PC-3 (cell line): Measurements from ENCODE around the gene BEND7. TPM values are rescaled to one million over a fixed set of nuclear protein-coding genes. Genes with fewer than 3 reads are reported as not detected.

ENCODE experiments used
- ATAC-seq: fragments of 200-7000 bp; cut with Tn5 transposase; 2 replicates; pipeline ENCODE4 v1.9.1; 2020; ENCODE audit warnings: mild to moderate bottlenecking, moderate library complexity
- BruUV-seq: library from RNA; stranded (reverse); fragments of 400-500 nt; replicated peaks from 2 replicates; lab custom pipeline; 2021; lab: Mats Ljungman, UMichigan
- CTCF ChIA-PET: fragments of 300-600 bp; sonication (Branson Sonifier 250); formaldehyde crosslinking; loops from one replicate; lab custom pipeline; 2022; ENCODE audit warnings: antibody characterized with exemption; lab: Charles Lee
- POLR2A ChIA-PET: fragments of 300-600 bp; sonication (Branson Sonifier 250); formaldehyde crosslinking; loops from one replicate; lab custom pipeline; 2022; ENCODE audit warnings: antibody characterized with exemption; ENCODE audit not compliant: unreplicated experiment; lab: Charles Lee
- DNase-seq: peaks from one replicate; pipeline ENCODE4 v3.0.0-alpha.2; 2015
- H2AFZ ChIP-seq: fragments of 300-600 bp; sonication (generic); 2 replicates; pipeline ENCODE4 v1.6.0; 2016; ENCODE audit warnings: antibody characterized with exemption, low read length
- H3F3A ChIP-seq: fragments of 300-600 bp; sonication (generic); one replicate; pipeline ENCODE4 v1.6.0; 2017; ENCODE audit warnings: antibody characterized with exemption, low read length, control low read depth, mild to moderate bottlenecking; ENCODE audit not compliant: unreplicated experiment
- H3K27ac ChIP-seq: fragments of 300-600 bp; sonication (generic); 2 replicates; pipeline ENCODE4 v1.5.1; 2016; ENCODE audit warnings: mild to moderate bottlenecking, low read length
- H3K27me3 ChIP-seq: fragments of 300-600 bp; sonication (generic); 2 replicates; pipeline ENCODE4 v1.6.1; 2016; ENCODE audit warnings: low read length, mixed read lengths
- H3K36me3 ChIP-seq: fragments of 300-600 bp; sonication (generic); 2 replicates; pipeline ENCODE4 v1.6.1; 2016; ENCODE audit warnings: low read depth, mixed run types, low read length, mixed read lengths
- H3K4me1 ChIP-seq: fragments of 300-600 bp; sonication (generic); 2 replicates; pipeline ENCODE4 v1.5.1; 2016; ENCODE audit warnings: low read length; ENCODE audit not compliant: insufficient read depth
- H3K4me2 ChIP-seq: fragments of 300-600 bp; sonication (generic); 2 replicates; pipeline ENCODE4 v1.6.0; 2016; ENCODE audit warnings: low read length
- H3K4me3 ChIP-seq: fragments of 300-600 bp; sonication (generic); 2 replicates; pipeline ENCODE4 v1.5.1; 2016; ENCODE audit warnings: mild to moderate bottlenecking, low read length, mixed read lengths
- H3K79me2 ChIP-seq: fragments of 300-600 bp; sonication (generic); 2 replicates; pipeline ENCODE4 v1.6.1; 2017; ENCODE audit warnings: low read length, mixed read lengths
- H3K9ac ChIP-seq: fragments of 300-600 bp; sonication (generic); 2 replicates; pipeline ENCODE4 v1.6.0; 2016; ENCODE audit warnings: mild to moderate bottlenecking, low read length
- H3K9me2 ChIP-seq: fragments of 300-600 bp; sonication (generic); replicated peaks from 2 replicates; pipeline ENCODE4 v1.6.1; 2016; ENCODE audit warnings: mixed run types, low read length, mixed read lengths
- H3K9me3 ChIP-seq: fragments of 300-600 bp; sonication (generic); 2 replicates; pipeline ENCODE4 v1.6.1; 2016; ENCODE audit warnings: low read length, mixed read lengths
- H4K20me1 ChIP-seq: fragments of 300-600 bp; sonication (generic); 2 replicates; pipeline ENCODE4 v1.6.1; 2016; ENCODE audit warnings: low read length, mixed read lengths
- EZH2 ChIP-seq: fragments of 300-600 bp; sonication (generic); IDR thresholded peaks from one replicate; pipeline ENCODE4 v1.6.1; 2017; ENCODE audit warnings: antibody characterized with exemption, mild to moderate bottlenecking, low read length; ENCODE audit not compliant: unreplicated experiment
- EZH2phosphoT487 ChIP-seq: fragments of 300-600 bp; sonication (generic); IDR thresholded peaks from 2 replicates; pipeline ENCODE4 v1.6.1; 2018; ENCODE audit warnings: mild to moderate bottlenecking, antibody characterized with exemption, low read length, borderline replicate concordance
- intact Hi-C: fragments of 100-400 bp; cut with micrococcal nuclease; formaldehyde crosslinking; loops from 2 replicates; pipeline ENCODE4 v1.9.0; 2023
- total RNA-seq: library from RNA; depleted of rRNA; stranded (reverse); fragments of >200 nt; gene quantifications from 2 replicates; pipeline ENCODE4 v1.2.3, GENCODE V29; 2014
- TF ChIP-seq, protein P1 (sequence below): fragments of 300-600 bp; sonication (generic); conservative IDR thresholded peaks from 2 replicates; pipeline ENCODE4 v1.5.1; 2017; ENCODE audit warnings: antibody characterized with exemption, low read depth, mild to moderate bottlenecking, low read length

The BEND7 gene
- total RNA-seq, 1 experiment from 2014 or later, result 2.6 TPM

DNA sequence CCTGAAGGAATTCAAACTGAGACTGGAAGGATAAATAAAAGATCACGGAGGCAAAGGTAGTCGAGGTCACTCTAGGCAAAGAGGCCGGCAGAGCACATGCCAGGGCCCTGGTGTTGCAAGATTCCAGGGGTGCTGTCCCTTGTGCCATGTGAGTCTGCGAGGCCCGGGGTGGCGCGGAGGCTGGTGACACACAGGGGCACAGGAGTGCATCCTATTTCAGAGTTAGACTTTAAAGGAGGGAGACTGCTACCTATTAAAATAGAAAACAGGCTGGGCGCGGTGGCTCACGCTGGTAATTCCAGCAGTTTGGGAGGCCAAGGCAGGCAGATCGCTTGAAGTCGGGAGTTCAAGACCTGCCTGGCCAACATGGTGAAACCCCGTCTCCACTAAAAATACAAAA, 12.6 kb downstream of the BEND7 start:
- POLR2A ChIA-PET, result no interaction called here
- Histone ChIP-seq H3K4me3 (no peak overlapping the region), H3K9me3 (no peaks in the 10 kb centered on the region), H3K79me2 (no peaks in the 10 kb centered on the region), H3K27me3 (no peaks in the 10 kb centered on the region), H2AFZ (no peak overlapping the region), H3F3A (no peaks in the 10 kb centered on the region), H3K4me1 (no peaks in the 10 kb centered on the region), H4K20me1 (no peaks in the 10 kb centered on the region), H3K36me3 (no peaks in the 10 kb centered on the region), H3K9ac (no peak overlapping the region), H3K27ac (no peak overlapping the region), H3K9me2 (no peaks in the 10 kb centered on the region), H3K4me2 (no peak overlapping the region)
- BruUV-seq, result no TSS peak
- TF ChIP-seq EZH2phosphoT487 (no peak), EZH2 (no peak)
- TF ChIP-seq, protein P1, sequence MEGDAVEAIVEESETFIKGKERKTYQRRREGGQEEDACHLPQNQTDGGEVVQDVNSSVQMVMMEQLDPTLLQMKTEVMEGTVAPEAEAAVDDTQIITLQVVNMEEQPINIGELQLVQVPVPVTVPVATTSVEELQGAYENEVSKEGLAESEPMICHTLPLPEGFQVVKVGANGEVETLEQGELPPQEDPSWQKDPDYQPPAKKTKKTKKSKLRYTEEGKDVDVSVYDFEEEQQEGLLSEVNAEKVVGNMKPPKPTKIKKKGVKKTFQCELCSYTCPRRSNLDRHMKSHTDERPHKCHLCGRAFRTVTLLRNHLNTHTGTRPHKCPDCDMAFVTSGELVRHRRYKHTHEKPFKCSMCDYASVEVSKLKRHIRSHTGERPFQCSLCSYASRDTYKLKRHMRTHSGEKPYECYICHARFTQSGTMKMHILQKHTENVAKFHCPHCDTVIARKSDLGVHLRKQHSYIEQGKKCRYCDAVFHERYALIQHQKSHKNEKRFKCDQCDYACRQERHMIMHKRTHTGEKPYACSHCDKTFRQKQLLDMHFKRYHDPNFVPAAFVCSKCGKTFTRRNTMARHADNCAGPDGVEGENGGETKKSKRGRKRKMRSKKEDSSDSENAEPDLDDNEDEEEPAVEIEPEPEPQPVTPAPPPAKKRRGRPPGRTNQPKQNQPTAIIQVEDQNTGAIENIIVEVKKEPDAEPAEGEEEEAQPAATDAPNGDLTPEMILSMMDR, result no peak
- DNase-seq, result no peak
- CTCF ChIA-PET, result no interaction called here
- intact Hi-C loops, result no loop called here
- ATAC-seq, result no peak

DNA sequence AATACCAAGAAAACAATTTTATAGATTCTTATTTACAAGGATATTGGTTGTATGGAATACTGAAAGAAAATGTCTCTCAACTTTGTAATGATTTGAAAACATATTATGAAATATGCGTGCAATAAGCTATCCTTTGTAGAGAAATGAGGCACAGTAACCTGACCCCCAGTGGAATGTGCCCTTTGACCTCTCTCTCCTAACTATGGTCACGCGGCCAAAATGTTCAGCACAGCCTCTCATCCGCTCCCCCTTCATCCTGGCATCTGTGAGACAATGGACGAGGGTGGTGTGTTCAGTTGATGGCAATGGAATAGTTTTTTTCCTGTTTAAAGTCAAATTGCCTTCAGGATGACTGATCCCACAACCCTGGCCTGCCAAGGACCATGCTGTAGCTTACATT, 13.3 kb downstream of the BEND7 start:
- Histone ChIP-seq H3K9me3 (no peaks in the 10 kb centered on the region), H2AFZ (no peak overlapping the region), H3K4me2 (no peak overlapping the region), H4K20me1 (no peaks in the 10 kb centered on the region), H3K9ac (no peak overlapping the region), H3F3A (no peaks in the 10 kb centered on the region), H3K36me3 (no peaks in the 10 kb centered on the region), H3K27me3 (no peaks in the 10 kb centered on the region), H3K4me3 (no peak overlapping the region), H3K4me1 (no peaks in the 10 kb centered on the region), H3K9me2 (no peaks in the 10 kb centered on the region), H3K79me2 (no peaks in the 10 kb centered on the region), H3K27ac (no peak overlapping the region)
- no peak for TF ChIP-seq EZH2phosphoT487
- TF ChIP-seq, protein P1, result no peak
- TF ChIP-seq EZH2, result no peak
- DNase-seq (no peak), ATAC-seq (no peak)
- CTCF ChIA-PET, result no interaction called here
- POLR2A ChIA-PET, result no interaction called here
- intact Hi-C loops, result no loop called here
- no TSS peak for BruUV-seq

DNA sequence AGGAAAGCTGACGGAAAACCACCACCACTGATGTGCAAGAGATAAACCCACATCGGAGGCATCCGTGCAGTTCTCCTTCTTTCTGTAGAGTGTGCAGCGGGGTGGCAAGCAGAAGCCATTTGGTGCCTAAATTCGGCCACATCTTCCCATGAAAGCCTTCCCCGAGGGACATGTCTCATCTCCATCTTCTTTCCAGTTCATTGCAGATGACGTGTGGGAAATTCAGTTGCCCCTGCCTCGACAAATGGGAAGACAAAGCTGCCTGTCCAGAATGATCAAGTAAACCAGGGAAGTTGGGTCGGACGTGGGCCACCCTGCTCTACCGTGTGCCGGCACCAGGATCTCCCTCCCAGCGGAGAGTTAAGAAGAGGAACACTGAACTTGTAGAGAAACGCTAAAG, 14.5 kb downstream of the BEND7 start:
- no peaks in the 10 kb centered on the region for H3K79me2 ChIP-seq
- no peak overlapping the region for H3K9ac ChIP-seq
- H3K4me1 ChIP-seq, result no peaks in the 10 kb centered on the region
- no peaks in the 10 kb centered on the region for H3K9me2 ChIP-seq
- POLR2A ChIA-PET, result no interaction called here
- H3K4me3 ChIP-seq, result no peak overlapping the region
- H3K36me3 ChIP-seq, result no peaks in the 10 kb centered on the region
- no peaks in the 10 kb centered on the region for H3K27me3 ChIP-seq
- H4K20me1 ChIP-seq, result no peaks in the 10 kb centered on the region
- no peak for TF ChIP-seq EZH2phosphoT487
- DNase-seq (no peak), ATAC-seq (no peak)
- no peaks in the 10 kb centered on the region for H3K9me3 ChIP-seq
- H2AFZ ChIP-seq, result no peak overlapping the region
- BruUV-seq, result no TSS peak
- CTCF ChIA-PET, result no interaction called here
- no peaks in the 10 kb centered on the region for H3F3A ChIP-seq
- no peak overlapping the region for H3K4me2 ChIP-seq
- intact Hi-C loops, result no loop called here
- H3K27ac ChIP-seq, result no peak overlapping the region
